ENCODE results near the gene IGFL1.

DNA sequence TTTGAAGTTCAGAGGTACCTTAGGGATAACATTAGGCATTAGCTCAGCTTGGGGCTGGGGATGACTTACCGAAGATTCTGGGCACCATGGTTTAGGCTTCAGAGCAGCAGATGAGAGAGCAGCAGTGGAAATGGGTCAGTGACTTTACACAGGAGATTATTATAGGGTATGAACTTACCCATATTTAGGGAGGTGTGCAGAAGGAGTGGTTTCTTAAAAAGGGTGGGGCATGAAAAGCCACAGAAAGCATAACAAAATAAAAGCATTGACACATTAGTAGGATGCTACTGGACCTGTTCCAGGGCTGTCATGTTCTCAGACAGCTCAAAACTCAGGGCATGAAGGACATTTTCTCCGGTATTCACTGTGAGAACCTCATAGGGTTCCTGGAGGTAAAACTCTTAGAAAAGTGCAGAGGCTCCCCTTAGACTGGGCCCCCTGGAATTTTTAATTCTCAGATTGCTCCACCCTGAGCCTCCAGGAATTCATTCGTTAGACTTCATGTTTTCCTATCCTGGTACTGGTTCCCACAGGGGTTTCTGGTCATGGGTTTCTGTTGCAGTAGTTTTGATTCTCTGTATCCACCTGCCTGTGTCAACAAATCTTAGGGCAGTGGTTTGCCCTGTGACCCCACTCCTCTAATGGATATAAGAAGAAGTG, 20.7 kb downstream of the IGFL1 start:
- TF ChIP-seq, protein P1, sequence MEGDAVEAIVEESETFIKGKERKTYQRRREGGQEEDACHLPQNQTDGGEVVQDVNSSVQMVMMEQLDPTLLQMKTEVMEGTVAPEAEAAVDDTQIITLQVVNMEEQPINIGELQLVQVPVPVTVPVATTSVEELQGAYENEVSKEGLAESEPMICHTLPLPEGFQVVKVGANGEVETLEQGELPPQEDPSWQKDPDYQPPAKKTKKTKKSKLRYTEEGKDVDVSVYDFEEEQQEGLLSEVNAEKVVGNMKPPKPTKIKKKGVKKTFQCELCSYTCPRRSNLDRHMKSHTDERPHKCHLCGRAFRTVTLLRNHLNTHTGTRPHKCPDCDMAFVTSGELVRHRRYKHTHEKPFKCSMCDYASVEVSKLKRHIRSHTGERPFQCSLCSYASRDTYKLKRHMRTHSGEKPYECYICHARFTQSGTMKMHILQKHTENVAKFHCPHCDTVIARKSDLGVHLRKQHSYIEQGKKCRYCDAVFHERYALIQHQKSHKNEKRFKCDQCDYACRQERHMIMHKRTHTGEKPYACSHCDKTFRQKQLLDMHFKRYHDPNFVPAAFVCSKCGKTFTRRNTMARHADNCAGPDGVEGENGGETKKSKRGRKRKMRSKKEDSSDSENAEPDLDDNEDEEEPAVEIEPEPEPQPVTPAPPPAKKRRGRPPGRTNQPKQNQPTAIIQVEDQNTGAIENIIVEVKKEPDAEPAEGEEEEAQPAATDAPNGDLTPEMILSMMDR (conservative IDR thresholded peaks at IDR 0.05; ENCODE audit: low read depth in 2 of 2), result no peak
- TF ChIP-seq CREB1 (CRISPR knock-in tag; IDR thresholded peaks at IDR 0.05; ENCODE audit: low read depth), result no peak
- no peak for TF ChIP-seq EZH2 (IDR thresholded peaks at IDR 0.05; ENCODE audit: low read depth, unreplicated experiment)
- TF ChIP-seq, protein P2, sequence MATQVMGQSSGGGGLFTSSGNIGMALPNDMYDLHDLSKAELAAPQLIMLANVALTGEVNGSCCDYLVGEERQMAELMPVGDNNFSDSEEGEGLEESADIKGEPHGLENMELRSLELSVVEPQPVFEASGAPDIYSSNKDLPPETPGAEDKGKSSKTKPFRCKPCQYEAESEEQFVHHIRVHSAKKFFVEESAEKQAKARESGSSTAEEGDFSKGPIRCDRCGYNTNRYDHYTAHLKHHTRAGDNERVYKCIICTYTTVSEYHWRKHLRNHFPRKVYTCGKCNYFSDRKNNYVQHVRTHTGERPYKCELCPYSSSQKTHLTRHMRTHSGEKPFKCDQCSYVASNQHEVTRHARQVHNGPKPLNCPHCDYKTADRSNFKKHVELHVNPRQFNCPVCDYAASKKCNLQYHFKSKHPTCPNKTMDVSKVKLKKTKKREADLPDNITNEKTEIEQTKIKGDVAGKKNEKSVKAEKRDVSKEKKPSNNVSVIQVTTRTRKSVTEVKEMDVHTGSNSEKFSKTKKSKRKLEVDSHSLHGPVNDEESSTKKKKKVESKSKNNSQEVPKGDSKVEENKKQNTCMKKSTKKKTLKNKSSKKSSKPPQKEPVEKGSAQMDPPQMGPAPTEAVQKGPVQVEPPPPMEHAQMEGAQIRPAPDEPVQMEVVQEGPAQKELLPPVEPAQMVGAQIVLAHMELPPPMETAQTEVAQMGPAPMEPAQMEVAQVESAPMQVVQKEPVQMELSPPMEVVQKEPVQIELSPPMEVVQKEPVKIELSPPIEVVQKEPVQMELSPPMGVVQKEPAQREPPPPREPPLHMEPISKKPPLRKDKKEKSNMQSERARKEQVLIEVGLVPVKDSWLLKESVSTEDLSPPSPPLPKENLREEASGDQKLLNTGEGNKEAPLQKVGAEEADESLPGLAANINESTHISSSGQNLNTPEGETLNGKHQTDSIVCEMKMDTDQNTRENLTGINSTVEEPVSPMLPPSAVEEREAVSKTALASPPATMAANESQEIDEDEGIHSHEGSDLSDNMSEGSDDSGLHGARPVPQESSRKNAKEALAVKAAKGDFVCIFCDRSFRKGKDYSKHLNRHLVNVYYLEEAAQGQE (IDR thresholded peaks at IDR 0.05; ENCODE audit: unreplicated experiment), result no peak
- no peak for TF ChIP-seq STAT1 (IDR thresholded peaks at IDR 0.05; ENCODE audit: unreplicated experiment)
- TF ChIP-seq, protein P3, sequence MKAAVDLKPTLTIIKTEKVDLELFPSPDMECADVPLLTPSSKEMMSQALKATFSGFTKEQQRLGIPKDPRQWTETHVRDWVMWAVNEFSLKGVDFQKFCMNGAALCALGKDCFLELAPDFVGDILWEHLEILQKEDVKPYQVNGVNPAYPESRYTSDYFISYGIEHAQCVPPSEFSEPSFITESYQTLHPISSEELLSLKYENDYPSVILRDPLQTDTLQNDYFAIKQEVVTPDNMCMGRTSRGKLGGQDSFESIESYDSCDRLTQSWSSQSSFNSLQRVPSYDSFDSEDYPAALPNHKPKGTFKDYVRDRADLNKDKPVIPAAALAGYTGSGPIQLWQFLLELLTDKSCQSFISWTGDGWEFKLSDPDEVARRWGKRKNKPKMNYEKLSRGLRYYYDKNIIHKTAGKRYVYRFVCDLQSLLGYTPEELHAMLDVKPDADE (IDR thresholded peaks at IDR 0.05), result no peak
- TF ChIP-seq POLR2AphosphoS5 (IDR thresholded peaks at IDR 0.05; ENCODE audit: low read depth), result no peak
- TF ChIP-seq EZH2phosphoT487 (IDR thresholded peaks at IDR 0.05; ENCODE audit: unreplicated experiment), result no peak
- no peak for TF ChIP-seq JUNB (IDR thresholded peaks at IDR 0.05; ENCODE audit: unreplicated experiment)
